ENCODE measurements around the gene TMEM176A.
A peak's percentile ranks its signal among the peaks of the same experiment; 100 is the strongest.

TMEM176A gene

DNA sequence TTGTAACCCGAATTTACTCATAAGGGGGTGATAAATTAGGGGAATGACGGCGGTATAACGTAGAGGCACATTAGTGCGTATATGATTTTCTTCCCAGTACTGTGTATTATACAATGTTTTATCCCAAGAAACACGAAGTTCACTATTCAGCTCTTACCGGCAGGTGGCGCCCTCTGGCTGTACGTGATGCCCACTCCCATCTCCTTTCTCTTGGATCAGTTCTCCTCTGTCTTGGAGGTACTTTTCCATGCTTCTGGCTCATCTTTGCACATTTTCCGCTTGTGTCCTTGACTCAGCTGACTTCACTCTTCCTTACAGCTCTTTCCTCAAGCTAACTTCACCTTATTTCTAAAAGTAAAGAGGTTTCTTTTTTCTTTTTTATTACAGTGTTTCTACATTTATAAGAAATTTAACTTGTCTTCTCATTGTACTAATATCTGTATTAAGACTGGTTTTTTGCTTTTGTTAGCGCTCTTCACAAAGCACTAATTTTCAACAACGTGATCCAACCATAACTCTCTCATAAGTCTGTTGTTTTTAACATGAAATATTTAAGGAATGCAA, 21.7 kb upstream of the TMEM176A start:
- in situ Hi-C loops (cut with MboI; ENCODE audit: low pct_unique_long_range_greater_than_20kb, low sequenced_read_pairs, unreplicated experiment), result no loop called here
- DNase-seq (ENCODE audit: low spot score), result peak; percentile 56
- TF ChIP-seq, protein P1, sequence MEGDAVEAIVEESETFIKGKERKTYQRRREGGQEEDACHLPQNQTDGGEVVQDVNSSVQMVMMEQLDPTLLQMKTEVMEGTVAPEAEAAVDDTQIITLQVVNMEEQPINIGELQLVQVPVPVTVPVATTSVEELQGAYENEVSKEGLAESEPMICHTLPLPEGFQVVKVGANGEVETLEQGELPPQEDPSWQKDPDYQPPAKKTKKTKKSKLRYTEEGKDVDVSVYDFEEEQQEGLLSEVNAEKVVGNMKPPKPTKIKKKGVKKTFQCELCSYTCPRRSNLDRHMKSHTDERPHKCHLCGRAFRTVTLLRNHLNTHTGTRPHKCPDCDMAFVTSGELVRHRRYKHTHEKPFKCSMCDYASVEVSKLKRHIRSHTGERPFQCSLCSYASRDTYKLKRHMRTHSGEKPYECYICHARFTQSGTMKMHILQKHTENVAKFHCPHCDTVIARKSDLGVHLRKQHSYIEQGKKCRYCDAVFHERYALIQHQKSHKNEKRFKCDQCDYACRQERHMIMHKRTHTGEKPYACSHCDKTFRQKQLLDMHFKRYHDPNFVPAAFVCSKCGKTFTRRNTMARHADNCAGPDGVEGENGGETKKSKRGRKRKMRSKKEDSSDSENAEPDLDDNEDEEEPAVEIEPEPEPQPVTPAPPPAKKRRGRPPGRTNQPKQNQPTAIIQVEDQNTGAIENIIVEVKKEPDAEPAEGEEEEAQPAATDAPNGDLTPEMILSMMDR (IDR thresholded peaks at IDR 0.05; ENCODE audit: extremely low read depth, insufficient read depth, missing control alignments), result peak; percentile 90

DNA sequence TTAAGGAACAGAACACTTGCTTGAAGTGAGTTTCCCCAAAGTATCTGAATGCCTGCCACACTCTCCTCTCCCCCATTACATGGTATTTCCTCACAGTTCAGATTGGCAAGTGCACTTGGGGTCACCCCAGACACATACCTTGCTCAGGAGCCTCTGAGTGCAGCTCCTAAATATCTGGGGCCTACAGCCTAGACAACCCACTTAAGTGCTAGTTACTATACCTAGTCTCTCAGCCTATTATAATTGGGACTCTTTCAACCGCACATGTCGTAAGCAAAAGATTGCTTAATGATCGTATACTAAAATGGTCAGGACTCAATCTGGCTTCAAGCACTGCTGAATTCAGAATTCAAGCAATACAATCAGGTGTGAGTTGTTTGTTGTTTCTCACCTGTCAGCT, 20.3 kb upstream of the TMEM176A start:
- TF ChIP-seq, protein P1 (IDR thresholded peaks at IDR 0.05; ENCODE audit: extremely low read depth, insufficient read depth, missing control alignments), result no peak
- in situ Hi-C loops (cut with MboI; ENCODE audit: low pct_unique_long_range_greater_than_20kb, low sequenced_read_pairs, unreplicated experiment), result no loop called here
- DNase-seq (ENCODE audit: low spot score), result no peak

DNA sequence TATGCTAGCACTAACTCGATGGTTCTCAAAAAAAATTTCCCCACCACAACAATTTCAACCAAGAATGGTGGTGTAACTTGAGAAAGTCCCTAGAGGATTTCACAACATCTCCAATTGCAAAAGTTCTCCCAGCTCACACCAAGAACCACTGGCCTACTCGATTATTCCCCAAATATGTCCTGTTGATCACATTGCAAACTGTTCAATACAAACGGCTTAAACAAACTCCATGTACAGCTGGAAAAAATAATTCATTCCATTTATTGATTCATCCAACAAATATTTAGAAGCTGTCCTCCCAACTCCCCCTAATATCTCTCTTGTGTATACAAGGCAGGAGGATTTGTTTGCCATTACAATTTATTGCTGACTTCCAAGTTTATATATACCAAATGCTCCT, 19.5 kb upstream of the TMEM176A start:
- TF ChIP-seq, protein P1 (IDR thresholded peaks at IDR 0.05; ENCODE audit: extremely low read depth, insufficient read depth, missing control alignments), result no peak
- DNase-seq (ENCODE audit: low spot score), result no peak
- in situ Hi-C loops (cut with MboI; ENCODE audit: low pct_unique_long_range_greater_than_20kb, low sequenced_read_pairs, unreplicated experiment), result no loop called here

DNA sequence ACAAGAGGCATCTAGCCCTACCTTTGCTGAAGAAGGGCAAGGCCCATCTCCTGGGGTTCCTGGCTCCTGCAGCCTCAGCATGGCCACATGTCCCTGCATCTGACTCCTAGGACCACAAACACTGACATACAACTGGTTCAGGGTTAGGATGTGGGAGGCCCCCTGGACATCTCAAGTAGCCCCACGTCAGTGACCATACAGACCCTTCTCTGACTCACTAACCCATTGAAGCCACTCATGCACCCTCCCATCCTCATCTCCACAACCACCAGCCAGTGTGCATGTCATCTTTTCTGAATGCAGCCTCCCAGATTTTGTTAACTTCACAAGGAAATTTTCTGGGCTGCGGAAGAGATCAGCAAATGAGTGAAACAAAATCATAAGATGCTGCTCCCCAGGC, 18.6 kb upstream of the TMEM176A start:
- in situ Hi-C loops (cut with MboI; ENCODE audit: low pct_unique_long_range_greater_than_20kb, low sequenced_read_pairs, unreplicated experiment), result no loop called here
- DNase-seq (ENCODE audit: low spot score), result no peak

DNA sequence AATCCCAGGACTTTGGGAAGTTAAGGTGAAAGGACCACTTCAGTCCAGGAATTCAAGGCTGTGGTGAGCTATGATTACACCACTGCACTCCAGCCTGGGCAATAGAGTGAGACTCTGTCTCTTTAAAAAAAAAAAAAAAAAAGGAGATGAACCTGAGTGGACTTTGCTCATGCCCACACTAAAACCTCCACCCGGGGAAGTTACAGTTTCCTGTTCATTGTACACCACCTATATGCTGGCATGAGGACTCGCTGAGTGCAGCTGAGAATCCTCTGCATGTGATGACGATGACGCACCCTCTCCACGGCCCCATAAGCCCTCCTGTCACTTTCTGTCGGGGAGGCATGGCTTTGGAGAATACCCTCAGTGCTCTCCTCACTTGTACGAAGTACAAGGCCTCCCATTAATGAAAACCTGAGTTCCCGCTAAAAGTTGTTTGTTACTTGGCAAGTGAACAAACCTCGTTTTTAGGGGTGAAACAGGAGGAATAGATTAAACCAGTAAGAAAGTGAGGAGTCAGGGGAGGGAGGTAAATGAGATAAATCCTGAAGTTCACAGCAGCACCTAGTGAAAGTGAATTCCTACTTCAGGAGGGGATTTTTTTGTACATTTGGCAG, 16.3 kb upstream of the TMEM176A start:
- TF ChIP-seq, protein P1 (IDR thresholded peaks at IDR 0.05; ENCODE audit: extremely low read depth, insufficient read depth, missing control alignments), result no peak
- in situ Hi-C loops (cut with MboI; ENCODE audit: low pct_unique_long_range_greater_than_20kb, low sequenced_read_pairs, unreplicated experiment), result no loop called here
- no peak for DNase-seq (ENCODE audit: low spot score)

More for the DNA sequence above, 18.6 kb upstream of the TMEM176A start:
- TF ChIP-seq, protein P1 (IDR thresholded peaks at IDR 0.05; ENCODE audit: extremely low read depth, insufficient read depth, missing control alignments), result no peak

DNA sequence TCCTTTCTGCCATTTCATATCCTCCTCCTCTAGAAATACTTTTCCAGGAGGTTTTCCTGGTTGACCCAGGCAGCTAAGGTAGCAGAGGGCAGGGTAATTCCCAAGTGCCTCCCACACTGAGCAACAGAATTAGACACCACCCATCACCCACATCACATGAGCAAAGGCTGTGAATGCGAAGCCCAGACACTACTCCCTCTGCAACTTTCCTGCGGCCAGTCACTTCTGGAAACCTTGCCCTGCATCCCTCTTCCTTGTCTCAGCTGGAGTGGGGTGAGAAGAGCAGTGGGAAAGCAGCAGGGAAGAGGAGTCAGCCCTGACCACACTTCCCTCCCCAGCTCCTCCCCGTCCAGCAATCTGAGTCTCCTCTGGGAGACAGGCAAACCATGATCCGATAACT, 15.6 kb upstream of the TMEM176A start:
- in situ Hi-C loops (cut with MboI; ENCODE audit: low pct_unique_long_range_greater_than_20kb, low sequenced_read_pairs, unreplicated experiment), result no loop called here
- no peak for DNase-seq (ENCODE audit: low spot score)
- TF ChIP-seq, protein P1 (IDR thresholded peaks at IDR 0.05; ENCODE audit: extremely low read depth, insufficient read depth, missing control alignments), result no peak
